AG08396 (cell line): ENCODE results near the gene NOTCH2NLA.
"Not testable (repeated sequence)": the region's sequence is repeated elsewhere in the genome, so short reads cannot be mapped to it uniquely, and the experiment has no call there.

Experiments
- DNase-seq: peaks from one replicate; pipeline ENCODE4 v3.0.0; 2012; ENCODE audit warnings: low spot score, mixed read lengths

NOTCH2NLA gene

DNA sequence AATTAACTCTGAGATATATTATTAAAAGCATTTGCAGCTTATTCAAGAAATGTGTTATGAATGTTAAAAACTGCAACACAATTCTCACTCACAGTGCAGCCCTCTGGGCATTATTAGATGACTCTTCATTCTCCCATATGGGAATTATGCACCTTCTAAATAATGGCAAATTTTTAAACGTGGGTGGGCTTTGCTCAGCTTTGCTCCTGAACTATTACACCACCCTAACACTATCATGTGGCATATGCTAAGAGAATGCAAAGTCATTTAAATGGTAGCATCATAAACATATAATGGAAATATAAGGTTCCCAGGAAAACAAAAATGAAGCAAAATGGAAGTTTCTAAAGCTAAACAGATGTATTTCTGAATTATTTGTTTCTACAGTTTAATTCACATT lies 61.5 kb downstream of the NOTCH2NLA start:
- DNase-seq = not testable (repeated sequence)

DNA sequence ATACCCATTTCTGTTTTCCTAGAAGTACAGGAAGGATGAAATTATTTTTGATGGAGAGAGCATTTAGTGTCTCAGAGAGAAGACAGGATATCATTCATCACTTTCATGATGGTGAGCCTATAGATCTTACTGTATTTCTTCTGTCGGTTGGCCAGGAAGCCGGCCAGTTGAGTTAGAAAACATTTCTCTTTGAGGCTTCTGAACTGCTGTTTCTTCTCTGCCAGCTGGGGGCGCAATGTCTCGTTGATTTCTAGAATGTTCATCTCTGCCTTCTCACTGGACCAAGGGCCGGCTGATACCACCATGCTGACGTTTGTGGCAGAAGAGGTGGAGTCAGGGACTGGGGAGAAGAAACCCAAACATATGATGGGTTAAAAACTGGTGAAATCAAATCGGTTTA lies 84.4 kb downstream of the NOTCH2NLA start, which contains the start of gene NBPF10:
Gene NBPF10 (minus strand): TSS at position 340 of the 400 bp plus-strand sequence. CDS start 35 bp downstream, at position 305.
- DNase-seq = not testable (repeated sequence)
